Activated CD4-positive, alpha-beta T cell treated with anti-CD3 and anti-CD28 coated beads for 36 hours (primary cell): ENCODE results near the gene PTPRM. TPM values are rescaled to one million over a fixed set of nuclear protein-coding genes. Genes with fewer than 3 reads are reported as not detected.
A peak's percentile ranks its signal among the peaks of the same experiment; 100 is the strongest.

Source experiments
- ATAC-seq: fragments of 200-7000 bp; cut with Tn5 transposase; one replicate; pipeline ENCODE4 v1.10.0; 2021; ENCODE audit warnings: mild to moderate bottlenecking, moderate library complexity
- CTCF ChIA-PET: fragments of 350-600 bp; sonication (Branson Sonifier 250); formaldehyde crosslinking; loops from one replicate; lab custom pipeline; 2021; ENCODE audit warnings: antibody characterized with exemption; lab: Charles Lee
- POLR2A ChIA-PET: fragments of 350-600 bp; sonication (Branson Sonifier 250); formaldehyde crosslinking; loops from one replicate; lab custom pipeline; 2021; ENCODE audit warnings: antibody characterized with exemption, inconsistent platforms; lab: Charles Lee
- DNase-seq: peaks from one replicate; pipeline ENCODE4 v3.0.0-alpha.2; 2020
- H3K27ac Mint-ChIP-seq: one replicate; pipeline ENCODE4 v1.8.0; 2021; ENCODE audit warnings: mixed read lengths
- H3K27me3 Mint-ChIP-seq: one replicate; pipeline ENCODE4 v1.8.0; 2021; ENCODE audit warnings: mixed read lengths
- H3K36me3 Mint-ChIP-seq: one replicate; pipeline ENCODE4 v1.8.0; 2021; ENCODE audit warnings: low read depth, mixed read lengths
- H3K4me1 Mint-ChIP-seq: one replicate; pipeline ENCODE4 v1.8.0; 2021; ENCODE audit warnings: mixed read lengths
- H3K4me3 Mint-ChIP-seq: one replicate; pipeline ENCODE4 v1.8.0; 2021; ENCODE audit warnings: mild to moderate bottlenecking, moderate library complexity, mixed read lengths
- H3K9me3 Mint-ChIP-seq: one replicate; pipeline ENCODE4 v1.8.0; 2021; ENCODE audit warnings: low read depth, mixed read lengths
- intact Hi-C, 2 experiments: fragments of 100-400 bp; cut with DNase I in 1 of 2; cut with micrococcal nuclease in 1 of 2; formaldehyde crosslinking; loops; one replicate each; pipeline versions ENCODE4 v1.14.2 to v1.15.1; 2022 to 2024; cut with DNase I, micrococcal nuclease
- total RNA-seq, 2 experiments: library from RNA; stranded (reverse); gene quantifications; one replicate each; pipeline ENCODE4 v1.2.3, GENCODE V29; 2021

The PTPRM gene
- total RNA-seq, 2 experiments from 2014 or later, result 6.5 to 14.0 TPM

DNA sequence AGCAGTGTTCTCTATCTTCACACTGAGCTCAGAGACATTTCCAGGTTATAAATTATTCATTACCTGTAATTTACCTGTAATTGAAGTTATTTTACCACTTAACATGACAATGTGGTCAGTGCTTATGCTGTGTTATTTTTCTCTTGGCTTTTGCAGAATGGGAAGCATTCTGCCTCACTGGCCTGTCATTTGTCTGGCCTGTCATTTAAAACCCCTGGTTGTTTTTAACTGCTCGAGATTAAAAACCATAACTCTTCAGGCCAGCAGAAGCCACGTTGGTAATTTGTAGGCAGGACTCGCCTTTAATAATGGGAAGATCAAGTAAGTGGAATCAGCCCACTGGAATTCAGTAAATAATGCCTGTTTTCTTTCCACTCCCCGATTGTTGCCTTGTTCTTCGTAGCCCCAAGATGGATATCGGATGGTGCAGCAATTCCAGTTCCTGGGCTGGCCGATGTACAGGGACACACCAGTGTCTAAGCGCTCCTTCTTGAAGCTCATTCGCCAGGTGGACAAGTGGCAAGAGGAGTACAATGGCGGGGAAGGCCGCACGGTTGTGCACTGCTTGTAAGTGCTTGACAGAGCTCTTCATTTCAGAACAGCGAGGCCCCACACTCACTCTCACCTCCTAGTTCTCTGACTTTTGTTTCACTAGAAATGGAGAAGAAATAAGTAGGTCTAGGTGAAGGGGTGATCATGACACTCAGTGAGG is 819.7 kb downstream of the PTPRM start:
- CTCF ChIA-PET, result interaction anchor here (0.7 to 1.2 kb wide), 2 partner anchors 8 to 13 kb away, joined by 3 read pairs; no protein-coding TSS in a partner anchor
- H3K27me3 Mint-ChIP-seq, result no peaks in the 10 kb centered on the region
- DNase-seq (no peak), ATAC-seq (no peak)
- intact Hi-C loops, result loop anchor here in 1 of 2 experiments (10.0 kb wide), 2 partner anchors 332 to 1112 kb away; no protein-coding TSS in a partner anchor
- no peak overlapping the region for H3K27ac Mint-ChIP-seq
- no peaks in the 10 kb centered on the region for H3K9me3 Mint-ChIP-seq
- POLR2A ChIA-PET, result no interaction called here
- no peaks in the 10 kb centered on the region for H3K36me3 Mint-ChIP-seq
- no peaks in the 10 kb centered on the region for H3K4me1 Mint-ChIP-seq
- no peak overlapping the region for H3K4me3 Mint-ChIP-seq

DNA sequence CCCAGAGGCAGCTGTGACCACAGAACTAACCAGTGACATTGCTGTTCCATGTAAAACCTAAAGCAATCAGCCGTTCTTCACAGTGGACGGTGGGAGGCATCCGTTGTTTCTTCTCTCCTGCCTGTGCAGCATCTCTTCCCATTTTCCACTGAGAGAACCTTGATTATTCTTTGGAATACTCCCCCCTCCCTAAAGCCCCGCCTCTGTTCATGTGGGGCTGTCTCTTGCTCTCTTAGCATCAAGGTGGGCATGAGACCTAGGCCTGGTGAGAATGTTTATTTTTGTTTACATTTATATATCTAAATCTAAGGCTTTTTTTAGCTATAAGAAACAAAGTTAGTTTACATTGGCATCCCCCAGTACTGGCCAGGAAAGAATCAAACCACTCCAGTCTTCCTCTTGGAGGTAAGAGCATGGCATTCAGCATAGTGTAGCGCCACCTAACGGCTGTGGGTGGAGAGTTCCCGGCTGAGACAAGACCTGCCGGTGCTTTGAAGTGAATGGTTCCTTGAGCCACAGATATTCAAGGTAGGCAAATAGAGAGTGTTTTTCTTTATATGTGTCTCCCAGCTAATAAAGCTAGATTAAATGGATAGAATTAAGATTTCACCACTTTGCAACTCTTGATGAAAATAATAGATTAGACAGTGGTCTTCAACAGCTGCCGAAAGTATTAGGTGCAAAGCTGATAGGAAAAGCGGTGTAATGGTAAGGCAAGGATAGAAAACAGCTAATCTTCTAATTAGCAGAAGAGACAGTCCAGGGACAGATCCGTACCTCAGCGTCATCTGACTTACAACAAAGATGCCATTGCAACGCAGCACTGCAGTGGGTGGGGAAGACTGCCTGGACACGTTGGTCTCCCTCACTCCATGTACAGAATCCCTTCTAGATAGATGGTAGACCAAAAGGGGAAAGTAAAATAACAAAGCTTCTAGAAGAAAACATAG is 822.5 kb downstream of the PTPRM start:
- Mint-ChIP-seq H3K27me3 (no peaks in the 10 kb centered on the region), H3K27ac (no peak overlapping the region), H3K4me1 (no peaks in the 10 kb centered on the region), H3K9me3 (no peaks in the 10 kb centered on the region), H3K36me3 (no peaks in the 10 kb centered on the region), H3K4me3 (no peak overlapping the region)
- ATAC-seq (peak; percentile 58), DNase-seq (peak; percentile 79)
- intact Hi-C loops, result loop anchor here in 1 of 2 experiments (2.0 to 10.0 kb wide), 3 partner anchors 335 to 1169 kb away; no protein-coding TSS in a partner anchor
- POLR2A ChIA-PET, result no interaction called here
- CTCF ChIA-PET, result interaction anchor here (1.0 to 2.1 kb wide), 7 partner anchors 9 to 481 kb away, joined by 3 to 6 read pairs (median 4); no protein-coding TSS in a partner anchor

DNA sequence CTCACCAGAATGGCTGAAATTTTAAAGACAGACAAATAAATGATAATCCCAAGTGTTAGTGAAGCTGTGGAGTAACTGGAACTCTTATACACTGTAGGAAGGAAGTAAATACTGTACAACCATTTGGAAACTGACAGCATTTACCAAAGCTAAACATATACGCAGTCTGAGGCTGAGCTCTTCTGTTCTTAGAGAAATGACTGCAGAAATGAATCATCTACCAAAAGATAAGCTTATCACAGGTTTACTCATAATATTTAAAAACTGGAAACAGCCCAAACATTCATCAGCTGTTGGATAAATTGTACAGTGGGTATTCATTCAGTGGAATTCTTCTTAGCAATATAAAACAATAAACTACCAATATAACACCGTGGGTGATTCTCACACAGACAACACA is 824.0 kb downstream of the PTPRM start:
- no peaks in the 10 kb centered on the region for H3K36me3 Mint-ChIP-seq

DNA sequence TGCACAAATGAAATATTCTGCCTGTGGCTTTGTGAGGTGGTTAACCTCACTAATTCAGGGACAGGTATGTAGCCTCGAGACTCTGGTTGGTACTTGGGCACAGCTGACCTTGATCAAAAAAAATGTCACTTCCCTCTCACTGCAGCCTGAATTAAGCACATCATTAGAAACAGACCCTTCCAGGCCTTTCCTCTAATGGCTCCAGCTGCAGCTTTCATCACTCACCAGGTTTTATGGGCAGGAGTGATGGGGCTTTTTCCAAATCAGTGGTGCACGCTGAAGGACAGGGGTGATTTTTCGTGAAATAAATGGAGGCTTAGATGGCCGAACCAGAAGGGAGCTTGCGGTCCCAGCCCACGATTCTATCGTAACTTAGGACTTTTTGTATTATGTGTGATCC is 829.1 kb downstream of the PTPRM start:
- DNase-seq, result no peak
- CTCF ChIA-PET, result no interaction called here
- Mint-ChIP-seq H3K36me3 (no peaks in the 10 kb centered on the region), H3K4me1 (no peaks in the 10 kb centered on the region), H3K27me3 (no peaks in the 10 kb centered on the region), H3K27ac (no peak overlapping the region), H3K4me3 (no peak overlapping the region), H3K9me3 (no peaks in the 10 kb centered on the region)
- no peak for ATAC-seq
- POLR2A ChIA-PET, result no interaction called here
- intact Hi-C loops, result no loop called here

More for the DNA sequence above, 824.0 kb downstream of the PTPRM start:
- CTCF ChIA-PET, result interaction anchor here (0.9 to 2.1 kb wide), 2 partner anchors 15 to 597 kb away, joined by 3 to 6 read pairs; no protein-coding TSS in a partner anchor
- DNase-seq (no peak), ATAC-seq (no peak)
- H3K27ac Mint-ChIP-seq, result no peak overlapping the region
- no peaks in the 10 kb centered on the region for H3K4me1 Mint-ChIP-seq
- no peaks in the 10 kb centered on the region for H3K27me3 Mint-ChIP-seq
- POLR2A ChIA-PET, result no interaction called here
- H3K4me3 Mint-ChIP-seq, result no peak overlapping the region
- H3K9me3 Mint-ChIP-seq, result no peaks in the 10 kb centered on the region
- intact Hi-C loops, result no loop called here

DNA sequence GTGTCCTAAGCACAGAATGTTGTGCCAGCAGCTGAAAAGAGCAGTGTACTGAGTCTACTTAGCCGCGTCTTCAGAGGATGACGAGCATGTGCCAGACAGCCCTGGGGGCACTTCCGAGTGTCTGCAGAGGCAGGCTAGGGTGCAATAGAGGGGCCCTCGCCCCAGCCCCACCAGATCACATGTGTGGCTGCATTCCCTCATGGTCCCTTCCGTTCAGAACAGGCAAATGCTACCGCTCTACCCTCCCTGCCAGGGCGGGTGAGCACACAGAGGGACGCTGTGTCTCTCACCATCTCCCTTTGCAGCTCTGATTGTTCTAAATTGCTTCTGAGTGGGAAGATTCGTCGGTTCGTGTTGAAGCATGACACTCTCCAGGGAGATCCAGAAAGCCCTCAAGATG is 829.9 kb downstream of the PTPRM start:
- Mint-ChIP-seq H3K9me3 (no peaks in the 10 kb centered on the region), H3K27me3 (no peaks in the 10 kb centered on the region), H3K36me3 (no peaks in the 10 kb centered on the region), H3K4me1 (no peaks in the 10 kb centered on the region), H3K27ac (no peak overlapping the region), H3K4me3 (no peak overlapping the region)
- intact Hi-C loops, result no loop called here
- no peak for ATAC-seq
- DNase-seq, result no peak
- ChIA-PET POLR2A (no interaction called here), CTCF (no interaction called here)

DNA sequence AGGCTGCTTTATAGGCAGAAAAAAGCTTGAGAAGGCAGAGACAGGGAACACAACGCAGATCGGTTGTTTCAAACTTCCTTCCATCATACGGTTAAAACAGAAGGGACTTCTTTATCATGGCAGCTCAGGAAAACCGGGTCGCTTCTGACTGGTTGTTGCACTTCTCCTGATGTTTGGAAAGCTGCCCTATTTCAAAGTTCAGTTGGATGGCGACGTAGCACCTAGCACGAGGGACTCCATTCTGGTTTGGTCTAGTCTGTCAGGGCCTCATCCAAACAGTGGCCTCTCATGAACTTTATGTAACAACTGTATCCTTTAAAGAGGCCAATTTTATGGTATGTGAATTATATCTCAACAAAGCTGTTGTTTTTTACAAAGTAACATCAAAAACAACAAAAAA is 832.0 kb downstream of the PTPRM start:
- Mint-ChIP-seq H3K27me3 (no peaks in the 10 kb centered on the region), H3K4me3 (no peak overlapping the region), H3K9me3 (no peaks in the 10 kb centered on the region), H3K4me1 (no peaks in the 10 kb centered on the region), H3K36me3 (peaks cover under 1% of the 10 kb centered on the region), H3K27ac (no peak overlapping the region)
- ATAC-seq, result no peak
- POLR2A ChIA-PET, result no interaction called here
- no peak for DNase-seq
- CTCF ChIA-PET, result interaction anchor here (1.0 kb wide), 1 partner anchor 10 kb away, joined by 4 read pairs; no protein-coding TSS in a partner anchor
- intact Hi-C loops, result no loop called here

DNA sequence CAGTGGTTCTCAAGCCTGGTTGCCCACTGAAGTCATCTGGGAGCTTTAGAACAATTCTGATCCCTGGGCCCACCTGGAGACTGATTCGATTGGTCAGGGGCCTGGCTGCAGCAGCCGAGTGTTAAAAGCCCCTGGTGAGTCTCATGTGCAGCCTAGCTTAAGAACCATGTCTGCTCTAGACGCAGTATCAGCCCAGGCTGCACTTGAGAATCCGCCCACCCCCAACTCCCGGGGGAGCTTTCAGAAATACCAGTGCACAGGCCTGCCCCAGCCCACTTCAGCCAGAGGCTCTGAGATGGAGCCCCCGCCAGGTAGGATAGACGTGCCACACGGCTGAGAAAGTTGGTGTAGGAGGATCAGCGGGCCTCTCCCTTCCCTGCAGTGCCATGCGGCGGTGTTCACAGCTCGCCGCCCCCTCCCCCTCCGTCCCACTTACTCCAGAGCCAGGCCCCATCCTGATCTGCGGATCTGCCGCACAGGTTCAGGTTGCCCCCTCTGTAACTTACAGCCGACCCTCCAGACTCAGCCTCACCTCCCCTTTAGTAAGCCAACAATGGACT is 833.2 kb downstream of the PTPRM start:
- Mint-ChIP-seq H3K27me3 (no peaks in the 10 kb centered on the region), H3K4me3 (no peak overlapping the region), H3K4me1 (no peaks in the 10 kb centered on the region), H3K27ac (no peak overlapping the region), H3K9me3 (no peaks in the 10 kb centered on the region), H3K36me3 (peaks cover 3% of the 10 kb centered on the region)
- ChIA-PET CTCF (no interaction called here), POLR2A (interaction anchor here (0.7 kb wide), 1 partner anchor 1212 kb away, joined by 3 read pairs; no protein-coding TSS in a partner anchor)
- no peak for ATAC-seq
- DNase-seq, result no peak
- intact Hi-C loops, result no loop called here

DNA sequence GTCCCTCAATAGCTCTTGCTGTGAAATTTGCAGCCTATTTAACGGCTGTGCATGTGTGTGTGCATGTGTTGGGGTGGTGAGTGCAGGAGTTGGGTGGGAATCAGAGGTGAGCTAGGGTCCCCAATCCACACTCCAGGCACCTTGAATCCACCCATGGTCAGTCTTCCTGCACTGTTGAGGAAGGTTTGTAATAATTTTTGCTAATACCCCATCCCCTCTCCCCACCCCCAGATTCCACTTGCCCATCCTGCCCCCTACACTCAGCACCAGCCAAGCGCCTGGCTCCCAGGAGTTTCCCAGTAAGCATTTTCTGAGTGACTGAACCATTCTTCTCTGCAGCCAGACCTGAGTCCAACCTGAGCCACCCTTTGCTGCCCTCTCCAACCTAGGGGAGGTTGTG is 833.7 kb downstream of the PTPRM start:
- ATAC-seq, result no peak
- H3K9me3 Mint-ChIP-seq, result no peaks in the 10 kb centered on the region
- POLR2A ChIA-PET, result no interaction called here
- intact Hi-C loops, result no loop called here
- CTCF ChIA-PET, result no interaction called here
- H3K4me1 Mint-ChIP-seq, result no peaks in the 10 kb centered on the region
- H3K27ac Mint-ChIP-seq, result no peak overlapping the region
- DNase-seq, result no peak
- H3K36me3 Mint-ChIP-seq, result peaks cover 3% of the 10 kb centered on the region
- H3K4me3 Mint-ChIP-seq, result no peak overlapping the region
- no peaks in the 10 kb centered on the region for H3K27me3 Mint-ChIP-seq

DNA sequence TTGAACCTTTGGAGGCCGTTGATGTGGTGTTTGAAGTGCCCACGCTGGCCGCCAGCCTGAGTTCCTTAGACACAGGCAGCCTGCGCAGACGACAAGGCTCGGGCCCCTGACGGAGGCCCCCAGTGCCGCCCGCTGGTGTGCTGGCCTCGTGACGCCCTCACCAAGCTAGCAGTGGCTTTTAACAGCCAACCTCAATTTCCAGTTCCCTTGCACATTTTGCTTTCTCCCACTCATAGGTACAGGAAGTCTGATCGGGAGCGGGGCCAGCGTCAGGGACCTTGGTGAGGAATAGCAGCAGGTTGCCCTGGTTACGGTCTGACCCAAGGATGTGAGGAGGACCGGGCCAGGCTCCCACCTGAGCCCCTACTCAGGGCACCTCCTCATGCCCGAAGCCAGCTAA is 834.5 kb downstream of the PTPRM start:
- Mint-ChIP-seq H3K4me3 (no peak overlapping the region), H3K4me1 (no peaks in the 10 kb centered on the region), H3K27me3 (no peaks in the 10 kb centered on the region), H3K36me3 (peaks cover 3% of the 10 kb centered on the region), H3K27ac (no peak overlapping the region), H3K9me3 (no peaks in the 10 kb centered on the region)
- intact Hi-C loops, result no loop called here
- DNase-seq, result no peak
- CTCF ChIA-PET, result no interaction called here
- POLR2A ChIA-PET, result no interaction called here
- no peak for ATAC-seq

DNA sequence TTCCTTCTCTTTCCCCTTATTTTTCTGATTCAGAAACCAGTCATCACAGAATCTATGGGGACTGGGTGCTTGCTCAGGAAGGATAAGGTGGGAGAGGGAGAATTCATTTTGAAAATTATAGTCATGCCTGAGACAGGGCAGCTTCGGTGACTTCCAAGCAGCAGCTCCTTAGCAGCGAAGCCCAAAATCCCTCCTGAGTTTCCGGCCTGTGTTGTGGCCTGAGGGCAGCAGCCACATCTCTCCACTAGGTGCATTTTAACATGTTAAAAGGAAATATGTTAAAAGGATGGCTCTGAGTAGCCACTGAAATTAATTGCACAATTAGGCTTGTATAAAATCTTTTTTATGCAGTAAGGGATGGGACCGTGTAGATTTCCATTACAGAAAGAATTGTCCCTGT is 835.1 kb downstream of the PTPRM start:
- no peak overlapping the region for H3K4me3 Mint-ChIP-seq
- intact Hi-C loops, result no loop called here
- no peaks in the 10 kb centered on the region for H3K4me1 Mint-ChIP-seq
- no peak overlapping the region for H3K27ac Mint-ChIP-seq
- ChIA-PET POLR2A (no interaction called here), CTCF (no interaction called here)
- ATAC-seq (no peak), DNase-seq (no peak)
- H3K9me3 Mint-ChIP-seq, result no peaks in the 10 kb centered on the region
- H3K27me3 Mint-ChIP-seq, result no peaks in the 10 kb centered on the region
- H3K36me3 Mint-ChIP-seq, result peaks cover 3% of the 10 kb centered on the region

DNA sequence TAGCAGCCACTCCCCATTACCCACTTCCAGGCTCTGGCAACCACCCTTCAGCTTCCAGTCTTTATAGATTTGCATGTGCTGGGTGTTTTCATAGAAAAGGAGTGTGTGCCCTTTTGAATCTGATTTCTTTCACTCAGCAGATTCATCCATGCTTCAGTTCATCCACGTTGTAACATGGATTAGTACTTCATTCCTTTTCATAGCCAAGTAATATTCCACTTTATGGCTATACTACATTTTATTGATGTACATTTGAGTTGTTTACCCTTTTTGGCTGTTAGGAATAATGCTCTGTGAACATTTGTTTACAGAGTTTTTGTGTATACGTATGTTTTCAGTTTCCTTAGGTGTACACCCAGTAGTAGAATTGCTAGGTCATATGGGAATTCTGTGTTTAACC is 836.6 kb downstream of the PTPRM start:
- H3K4me1 Mint-ChIP-seq, result no peaks in the 10 kb centered on the region
- ATAC-seq, result no peak
- ChIA-PET POLR2A (no interaction called here), CTCF (no interaction called here)
- no peaks in the 10 kb centered on the region for H3K27me3 Mint-ChIP-seq
- no peak overlapping the region for H3K27ac Mint-ChIP-seq
- intact Hi-C loops, result no loop called here
- H3K4me3 Mint-ChIP-seq, result no peak overlapping the region
- DNase-seq, result no peak
- H3K9me3 Mint-ChIP-seq, result no peaks in the 10 kb centered on the region
- H3K36me3 Mint-ChIP-seq, result peaks cover 3% of the 10 kb centered on the region
